RWPE1 (cell line): ENCODE measurements around the gene PLCH2.
A peak's percentile ranks its signal among the peaks of the same experiment; 100 is the strongest.

ENCODE experiments used
- CTCF ChIA-PET: fragments of 350-600 bp; sonication (Branson Sonifier 250); formaldehyde crosslinking; extraction: SDS; loops from one replicate; lab custom pipeline; 2021; lab: Yijun Ruan, JAX
- POLR2A ChIA-PET: fragments of 400-600 bp; formaldehyde crosslinking; extraction: SDS; loops from one replicate; lab custom pipeline; 2020; ENCODE audit warnings: antibody characterized with exemption; ENCODE audit not compliant: low non-redundant PET; lab: Yijun Ruan, JAX
- DNase-seq: peaks from one replicate; pipeline ENCODE4 v3.0.0; 2012; ENCODE audit warnings: low spot score
- H3K27ac ChIP-seq: fragments of 450-650 bp; 2 replicates; pipeline ENCODE4 v1.5.1; 2017
- CTCF ChIP-seq: fragments of 450-650 bp; conservative IDR thresholded peaks from 2 replicates; pipeline ENCODE4 v1.5.1; 2017; ENCODE audit warnings: low read depth, mild to moderate bottlenecking

The PLCH2 gene

GRCh38 chr1:2535981-2536380 lies 59.9 kb downstream of the PLCH2 start:
- POLR2A ChIA-PET = no interaction called here
- CTCF ChIA-PET = interaction anchor here (1.0 to 1.3 kb wide), 3 partner anchors 9 to 341 kb away, joined by 3 to 4 read pairs (median 3); partner anchors contain the start of gene FAAP20
- H3K27ac ChIP-seq = peak overlapping the region; percentile 93
- DNase-seq = no peak
- TF ChIP-seq CTCF = no peak

- no peak for DNase-seq
- no peak for TF ChIP-seq CTCF
- ChIA-PET POLR2A (no interaction called here), CTCF (interaction anchor here (0.7 kb wide), 1 partner anchor 472 kb away, joined by 3 read pairs; no protein-coding TSS in a partner anchor)
- H3K27ac ChIP-seq = peak overlapping the region; percentile 93
These were observed 61.7 kb downstream of the PLCH2 start for GRCh38 chr1:2537784-2538115.

- TF ChIP-seq CTCF = no peak
- CTCF ChIA-PET = no interaction called here
- no peak for DNase-seq
- H3K27ac ChIP-seq = no peak overlapping the region
- POLR2A ChIA-PET = no interaction called here
These were observed 62.3 kb downstream of the PLCH2 start for GRCh38 chr1:2538376-2538775.

GRCh38 chr1:2538872-2539271 lies 62.8 kb downstream of the PLCH2 start:
- DNase-seq = no peak
- H3K27ac ChIP-seq = no peak overlapping the region
- TF ChIP-seq CTCF = no peak
- ChIA-PET CTCF (no interaction called here), POLR2A (no interaction called here)

GRCh38 chr1:2539312-2539907 lies 63.3 kb downstream of the PLCH2 start:
- ChIA-PET CTCF (interaction anchor here (0.5 kb wide), 1 partner anchor 551 kb away, joined by 3 read pairs; no protein-coding TSS in a partner anchor), POLR2A (no interaction called here)
- no peak for DNase-seq
- H3K27ac ChIP-seq = no peak overlapping the region
- TF ChIP-seq CTCF = no peak; the same call in 1 of the 2 replicates

GRCh38 chr1:2540816-2541492 lies 64.9 kb downstream of the PLCH2 start:
- DNase-seq = no peak
- ChIA-PET CTCF (no interaction called here), POLR2A (interaction anchor here (0.6 kb wide), 1 partner anchor 51 kb away, joined by 3 read pairs; no protein-coding TSS in a partner anchor)

More at GRCh38 chr1:2540816-2541492, 64.9 kb downstream of the PLCH2 start:
- no peak for TF ChIP-seq CTCF
- peak overlapping the region; percentile 83 for H3K27ac ChIP-seq
